Caki2 (cell line): ENCODE results near the gene PSPH. TPM values are rescaled to one million over a fixed set of nuclear protein-coding genes. Genes with fewer than 3 reads are reported as not detected.
"Not testable (repeated sequence)": the region's sequence is repeated elsewhere in the genome, so short reads cannot be mapped to it uniquely, and the experiment has no call there.

Experiments
- DNase-seq: peaks from one replicate; pipeline ENCODE4 v3.0.0-alpha.2; 2015; ENCODE audit warnings: low read depth
- in situ Hi-C: cut with HindIII; loops from 2 replicates; pipeline ENCODE4 v1.10.0; 2016; ENCODE audit warnings: low sequenced_read_pairs, low pct_unique_long_range_greater_than_20kb, mixed read lengths
- total RNA-seq: library from RNA; depleted of rRNA; stranded (reverse); fragments of >200 nt; shearing (Covaris generic); gene quantifications from 2 replicates; pipeline ENCODE4 v1.2.3, GENCODE V29; 2014; ENCODE audit warnings: low replicate concordance

Gene PSPH
- total RNA-seq, 1 experiment from 2014 or later = 150 TPM

- DNase-seq = no peak
- in situ Hi-C loops = no loop called here
Measured at GRCh38 chr7:56026538-56026937, 24.7 kb downstream of the PSPH start.

- in situ Hi-C loops = no loop called here
- no peak for DNase-seq
Measured at GRCh38 chr7:56023500-56023899, 27.7 kb downstream of the PSPH start.

- in situ Hi-C loops = no loop called here
- DNase-seq = no peak
Measured at GRCh38 chr7:56019501-56019900, 31.7 kb downstream of the PSPH start.

- in situ Hi-C loops, DNase-seq: not testable (repeated sequence)
Measured at GRCh38 chr7:56017015-56017414, 34.2 kb downstream of the PSPH start.

GRCh38 chr7:56009695-56010094 lies 41.5 kb downstream of the PSPH start:
- DNase-seq = peak; percentile 41
- in situ Hi-C loops = no loop called here

GRCh38 chr7:56007891-56008290 lies 43.4 kb downstream of the PSPH start:
- DNase-seq = no peak
- in situ Hi-C loops = no loop called here

- in situ Hi-C loops = no loop called here
- peak; percentile 74 for DNase-seq
Measured at GRCh38 chr7:56007167-56007652, 44.0 kb downstream of the PSPH start.

- in situ Hi-C loops = no loop called here
- no peak for DNase-seq
Measured at GRCh38 chr7:56003749-56004148, 47.5 kb downstream of the PSPH start.

- in situ Hi-C loops = no loop called here
Measured at GRCh38 chr7:55996856-55997500, 54.3 kb downstream of the PSPH start.

GRCh38 chr7:55992346-55992745 lies 58.9 kb downstream of the PSPH start:
- in situ Hi-C loops = no loop called here
- DNase-seq = no peak

More at GRCh38 chr7:55996856-55997500, 54.3 kb downstream of the PSPH start:
- DNase-seq = no peak

- no peak for DNase-seq
- in situ Hi-C loops = no loop called here
Measured at GRCh38 chr7:55983537-55983936, 67.7 kb downstream of the PSPH start.

- in situ Hi-C loops = no loop called here
- DNase-seq = no peak
Measured at GRCh38 chr7:55980266-55980665, 71.0 kb downstream of the PSPH start.

- in situ Hi-C loops = no loop called here
- DNase-seq = peak; percentile 14
Measured at GRCh38 chr7:55977831-55978230, 73.4 kb downstream of the PSPH start.

- in situ Hi-C loops = no loop called here
- DNase-seq = no peak
Measured at GRCh38 chr7:55975988-55976633, 75.1 kb downstream of the PSPH start.

GRCh38 chr7:55973747-55974250 lies 77.4 kb downstream of the PSPH start:
- in situ Hi-C loops = no loop called here
- no peak for DNase-seq

- peak; percentile 29 for DNase-seq
- in situ Hi-C loops = no loop called here
Measured at GRCh38 chr7:55970978-55971377, 80.3 kb downstream of the PSPH start.

- in situ Hi-C loops = no loop called here
- no peak for DNase-seq
Measured at GRCh38 chr7:55970561-55970960, 80.7 kb downstream of the PSPH start.

GRCh38 chr7:55969391-55969790 lies 81.9 kb downstream of the PSPH start:
- DNase-seq = no peak
- in situ Hi-C loops = no loop called here

- in situ Hi-C loops = no loop called here
- no peak for DNase-seq
Measured at GRCh38 chr7:55966851-55967250, 84.4 kb downstream of the PSPH start.
